ENCODE results near the gene TUBGCP3.
"Not testable (repeated sequence)": the region's sequence is repeated elsewhere in the genome, so short reads cannot be mapped to it uniquely, and the experiment has no call there.

Gene TUBGCP3, protein sequence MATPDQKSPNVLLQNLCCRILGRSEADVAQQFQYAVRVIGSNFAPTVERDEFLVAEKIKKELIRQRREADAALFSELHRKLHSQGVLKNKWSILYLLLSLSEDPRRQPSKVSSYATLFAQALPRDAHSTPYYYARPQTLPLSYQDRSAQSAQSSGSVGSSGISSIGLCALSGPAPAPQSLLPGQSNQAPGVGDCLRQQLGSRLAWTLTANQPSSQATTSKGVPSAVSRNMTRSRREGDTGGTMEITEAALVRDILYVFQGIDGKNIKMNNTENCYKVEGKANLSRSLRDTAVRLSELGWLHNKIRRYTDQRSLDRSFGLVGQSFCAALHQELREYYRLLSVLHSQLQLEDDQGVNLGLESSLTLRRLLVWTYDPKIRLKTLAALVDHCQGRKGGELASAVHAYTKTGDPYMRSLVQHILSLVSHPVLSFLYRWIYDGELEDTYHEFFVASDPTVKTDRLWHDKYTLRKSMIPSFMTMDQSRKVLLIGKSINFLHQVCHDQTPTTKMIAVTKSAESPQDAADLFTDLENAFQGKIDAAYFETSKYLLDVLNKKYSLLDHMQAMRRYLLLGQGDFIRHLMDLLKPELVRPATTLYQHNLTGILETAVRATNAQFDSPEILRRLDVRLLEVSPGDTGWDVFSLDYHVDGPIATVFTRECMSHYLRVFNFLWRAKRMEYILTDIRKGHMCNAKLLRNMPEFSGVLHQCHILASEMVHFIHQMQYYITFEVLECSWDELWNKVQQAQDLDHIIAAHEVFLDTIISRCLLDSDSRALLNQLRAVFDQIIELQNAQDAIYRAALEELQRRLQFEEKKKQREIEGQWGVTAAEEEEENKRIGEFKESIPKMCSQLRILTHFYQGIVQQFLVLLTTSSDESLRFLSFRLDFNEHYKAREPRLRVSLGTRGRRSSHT

GRCh38 chr13:112587764-112588489, at the start of gene TUBGCP3:
TUBGCP3 (minus strand) TSS chr13:112588153; CDS start chr13:112587980, 173 bp downstream.
- FAIRE-seq = no peak

GRCh38 chr13:112637017-112637801, 49.3 kb upstream of the TUBGCP3 start:
- no peak for FAIRE-seq

GRCh38 chr13:112636401-112636975, 48.5 kb upstream of the TUBGCP3 start:
- no peak for FAIRE-seq

GRCh38 chr13:112635323-112635722, 47.4 kb upstream of the TUBGCP3 start:
- no peak for FAIRE-seq

GRCh38 chr13:112634102-112634501, 46.1 kb upstream of the TUBGCP3 start:
- FAIRE-seq = no peak

GRCh38 chr13:112630226-112630625, 42.3 kb upstream of the TUBGCP3 start:
- FAIRE-seq = not testable (repeated sequence)

GRCh38 chr13:112629161-112629560, 41.2 kb upstream of the TUBGCP3 start:
- FAIRE-seq = no peak

- FAIRE-seq = not testable (repeated sequence)
These were observed 39.7 kb upstream of the TUBGCP3 start for GRCh38 chr13:112627613-112628012.

- no peak for FAIRE-seq
These were observed 39.2 kb upstream of the TUBGCP3 start for GRCh38 chr13:112627161-112627560.

GRCh38 chr13:112626761-112627160, 38.8 kb upstream of the TUBGCP3 start:
- FAIRE-seq = no peak

DNA sequence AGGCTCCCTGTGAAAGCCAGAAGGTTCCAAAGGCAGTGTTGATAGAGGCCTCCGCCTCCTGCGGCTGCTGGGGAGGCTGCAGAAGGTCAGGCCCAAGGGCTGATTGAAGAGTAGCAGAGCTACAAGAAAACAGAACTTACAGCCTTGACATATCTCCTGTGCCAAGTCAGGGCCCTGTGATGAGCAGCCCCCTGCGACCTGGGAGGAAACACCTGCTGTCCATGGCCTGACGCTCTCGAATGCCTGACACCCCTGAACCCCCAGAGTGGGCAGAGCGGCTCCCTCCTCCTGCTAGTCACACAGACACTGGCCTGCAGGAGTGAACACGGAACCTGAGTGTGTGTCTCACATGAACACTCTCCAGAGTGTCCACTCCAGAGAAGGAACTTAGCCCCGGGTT, 38.2 kb upstream of the TUBGCP3 start:
- FAIRE-seq = no peak

DNA sequence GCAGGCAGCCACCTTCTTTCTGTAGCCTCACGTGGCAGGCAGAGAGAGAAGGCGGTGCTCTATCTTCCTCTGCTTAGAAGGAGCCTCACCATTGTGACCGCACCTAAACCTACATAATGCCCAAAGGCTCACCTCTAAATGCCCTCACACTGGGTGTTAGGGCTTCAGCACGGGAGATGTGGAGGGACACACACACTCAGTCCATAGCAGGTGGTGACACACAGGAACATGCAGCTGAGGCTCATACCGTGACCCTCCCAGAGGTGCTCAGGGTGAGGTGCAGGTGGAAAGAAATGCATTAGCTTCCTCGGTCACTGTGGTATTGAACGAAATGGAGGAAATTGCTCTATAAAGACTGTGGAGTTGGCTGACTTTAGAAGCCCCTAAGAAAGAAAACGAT, 37.7 kb upstream of the TUBGCP3 start:
- no peak for FAIRE-seq

- no peak for FAIRE-seq
These were observed 36.9 kb upstream of the TUBGCP3 start for GRCh38 chr13:112624602-112625430.

DNA sequence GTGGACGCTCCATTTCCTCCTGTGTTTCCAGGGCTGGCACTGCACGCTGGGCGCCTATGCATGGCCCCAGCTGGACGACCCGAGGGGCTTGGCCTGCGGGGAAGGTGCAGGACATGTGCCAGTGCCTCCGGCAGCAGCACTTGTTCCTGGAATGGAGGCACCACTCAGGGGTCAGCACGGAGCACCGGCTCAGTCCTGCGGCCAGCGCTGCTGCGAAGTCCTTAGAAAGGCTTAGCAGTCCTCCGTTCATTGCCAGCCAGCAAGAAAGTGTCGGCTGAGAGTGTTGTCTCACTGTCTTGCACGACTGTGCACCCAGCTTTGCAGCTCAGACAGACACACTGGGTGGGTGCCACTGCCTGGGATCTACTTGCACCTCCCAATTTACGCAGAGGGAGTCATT, 36.1 kb upstream of the TUBGCP3 start:
- FAIRE-seq = no peak

DNA sequence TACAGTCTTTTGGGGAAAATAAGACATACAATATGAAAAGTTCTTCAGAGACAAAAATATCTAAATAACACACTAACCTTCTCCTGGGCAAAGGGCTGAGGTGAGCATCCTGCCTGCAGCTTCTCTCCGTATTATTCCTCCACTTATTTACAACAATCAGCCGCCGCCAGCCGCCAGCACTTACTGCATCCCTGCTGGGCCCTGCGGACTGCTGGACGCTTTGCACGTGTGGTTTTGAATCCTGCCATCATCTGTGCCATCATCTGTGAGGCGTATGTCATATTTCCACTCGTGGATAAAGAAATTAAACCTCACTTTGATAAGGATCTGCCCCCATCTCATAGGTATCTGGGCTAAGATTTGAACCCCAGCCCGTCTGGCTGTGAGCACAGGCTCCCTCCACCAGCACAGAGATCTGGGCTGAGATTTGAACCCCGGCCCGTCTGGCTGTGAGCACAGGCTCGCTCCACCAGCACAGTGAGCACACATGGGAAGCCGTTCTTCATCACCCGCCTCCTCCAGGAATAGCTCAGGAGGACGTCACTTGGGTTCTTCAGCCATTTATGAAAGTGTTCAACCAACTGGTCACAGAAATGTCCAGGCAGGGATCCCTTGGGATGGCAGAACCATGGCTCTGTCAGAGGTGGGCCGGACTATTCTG, 35.2 kb upstream of the TUBGCP3 start:
- no peak for FAIRE-seq

DNA sequence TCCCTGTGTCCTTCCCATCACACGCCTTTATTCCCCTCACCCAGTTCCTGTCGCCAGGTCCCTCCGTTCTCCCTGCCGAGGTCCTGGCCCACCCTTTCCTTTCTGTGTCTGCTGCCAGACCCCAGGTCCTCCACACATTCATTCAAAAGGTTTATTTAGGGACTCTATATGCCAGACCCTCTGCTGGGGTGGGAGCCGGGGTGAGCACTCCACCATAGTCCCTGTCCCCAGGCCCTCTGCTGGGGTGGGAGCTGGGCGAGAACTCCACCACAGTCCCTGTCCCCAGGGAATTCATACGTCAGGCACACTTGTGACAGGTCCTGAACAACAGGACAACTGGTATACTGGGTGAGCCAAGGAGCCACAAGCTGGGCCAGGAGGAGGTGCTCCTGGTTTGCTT, 34.4 kb upstream of the TUBGCP3 start:
- no peak for FAIRE-seq

- no peak for FAIRE-seq
These were observed 32.0 kb upstream of the TUBGCP3 start for GRCh38 chr13:112619730-112620631.

DNA sequence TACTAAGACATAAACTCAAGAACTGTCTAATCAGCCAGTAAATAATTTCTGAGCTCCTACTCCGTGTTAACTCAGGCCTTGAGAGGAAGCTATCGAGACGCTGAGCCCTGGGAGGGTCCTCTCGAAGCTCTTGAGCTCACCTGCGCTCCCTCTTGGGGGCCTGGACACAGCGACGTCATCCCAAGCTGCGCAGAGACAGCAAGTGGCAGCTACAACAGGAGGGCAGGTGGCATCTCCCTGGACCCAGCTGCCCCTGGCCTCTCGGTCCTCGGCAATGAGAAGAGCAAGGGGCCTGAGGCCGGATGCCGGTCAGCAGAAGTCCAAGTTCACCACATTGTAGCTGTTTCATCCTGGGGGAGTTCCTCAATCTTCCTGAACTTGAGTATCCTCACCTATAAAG, 30.5 kb upstream of the TUBGCP3 start:
- FAIRE-seq = no peak

GRCh38 chr13:112617754-112618375, 29.9 kb upstream of the TUBGCP3 start:
- FAIRE-seq = no peak
